ENCODE results near the gene FLYWCH1.

- TF ChIP-seq POLR2A (IDR thresholded peaks at IDR 0.05; ENCODE audit: low read depth, low read length) (no peak), GATA2 (IDR thresholded peaks at IDR 0.05; ENCODE audit: insufficient read depth, insufficient read length, low read depth, low read length) (no peak), EZH2 (IDR thresholded peaks at IDR 0.05; ENCODE audit: borderline replicate concordance, low read depth, low read length, severe bottlenecking) (no peak), POLR2AphosphoS5 (IDR thresholded peaks at IDR 0.05; ENCODE audit: insufficient read depth, low read depth, low read length) (no peak), CTCF (IDR thresholded peaks at IDR 0.05; ENCODE audit: extremely low read depth in 1 of 2, insufficient read depth in 1 of 2, low read depth in 1 of 2, low read length in 2 of 2) (no peak), JUN (IDR thresholded peaks at IDR 0.05; ENCODE audit: borderline replicate concordance, insufficient read depth, insufficient read length, low read depth) (no peak), MAX (IDR thresholded peaks at IDR 0.05; ENCODE audit: insufficient read depth, insufficient read length) (no peak), MYC (IDR thresholded peaks at IDR 0.05; ENCODE audit: low read depth, low read length) (no peak), FOS (IDR thresholded peaks at IDR 0.05; ENCODE audit: borderline replicate concordance, insufficient read depth, low read length) (no peak)
Observed at GRCh38 chr16:2996298-2996697, 84.6 kb downstream of the FLYWCH1 start.

All from endothelial cell of umbilical vein (primary cell).